Psoas muscle (tissue), 8 donors: ENCODE measurements around the gene DSG2. TPM values are rescaled to one million over a fixed set of nuclear protein-coding genes. Genes with fewer than 3 reads are reported as not detected.
A peak's percentile ranks its signal among the peaks of the same experiment; 100 is the strongest.

Experiments used
- ATAC-seq, 4 donors: fragments of 200-7000 bp; cut with Tn5 transposase; one replicate each; pipeline ENCODE4 v1.9.1; 2020; ENCODE audit warnings: moderate library complexity in 3 of 4, mild to moderate bottlenecking in 2 of 4
- DNase-seq, 2 donors: peaks; one replicate each; pipeline ENCODE4 v3.0.0-alpha.2; 2020
- H3K27ac ChIP-seq: fragments of 200-600 bp; one replicate; pipeline ENCODE4 v1.8.0; 2022
- H3K27me3 ChIP-seq, 3 donors: fragments of 200-600 bp in 1 of 3; one replicate each; pipeline versions ENCODE4 v1.6.1 to v1.8.0; 2013 to 2022; ENCODE audit warnings: low read length in 2 of 3, mild to moderate bottlenecking in 2 of 3, moderate library complexity in 1 of 3; ENCODE audit not compliant: insufficient read depth in 3 of 3
- H3K36me3 ChIP-seq, 2 donors: fragments of 200-600 bp in 1 of 2; one replicate each; pipeline versions ENCODE4 v1.6.1 to v1.8.0; 2013 to 2022; ENCODE audit warnings: low read depth in 1 of 2, mild to moderate bottlenecking in 1 of 2, moderate library complexity in 1 of 2; ENCODE audit not compliant: insufficient read depth in 1 of 2
- H3K4me1 ChIP-seq: fragments of 200-600 bp; one replicate; pipeline ENCODE4 v1.8.0; 2022
- H3K4me3 ChIP-seq: fragments of 200-600 bp; one replicate; pipeline ENCODE4 v1.8.0; 2022; ENCODE audit warnings: mild to moderate bottlenecking
- H3K9me3 ChIP-seq: fragments of 200-600 bp; one replicate; pipeline ENCODE4 v1.8.0; 2022
- WGBS, 3 donors: extraction: QIAGEN DNeasy Blood & Tissue Kit; methylation state at CpG; one replicate each; pipeline versions ENCODE4 v1.1.6 to v1.1.7; 2013; 5-methylcytosine and 5-hydroxymethylcytosine counted together
- intact Hi-C, 2 donors: fragments of 100-400 bp; cut with DNase I; formaldehyde crosslinking; loops; one replicate each; pipeline versions ENCODE4 v1.11.0 to v1.14.2; 2022
- polyA plus RNA-seq, 3 donors: library from polyadenylated mRNA; stranded (reverse); fragments of 200-250 nt; gene quantifications; one replicate each; pipeline ENCODE4 v1.2.3, GENCODE V29; 2013
- total RNA-seq, 4 donors: library from RNA; stranded (reverse); fragmentation: NEBNext Ultra II Directional in 2 of 4; extraction: Animal tissue kit (Norgen Biotek cat#: 25700) in 2 of 4; gene quantifications; one replicate each; pipeline versions ENCODE4 v1.2.1 to v1.2.4, GENCODE V29; 2021 to 2023
- TF ChIP-seq, protein P1 (sequence below): fragments of 200-600 bp; IDR thresholded peaks from one replicate; pipeline ENCODE4 v1.8.0; 2022; ENCODE audit warnings: antibody characterized with exemption
- donor health status: healthy with polysubstance abuse.
- donor health status: DM: no; HTN: no; CAD: no; lungs with moderate emphysema.
- donor health status: Bipolar disorder and iron deficiency.
- donor health status: healthy.
- donor health status: DM: yes; HTN: yes; CAD: no.
- donor health status: DM: no; HTN: no; CAD: no.
- donor health status: DM: no; HTN: no; CAD: no.
- donor health status: DM: yes; HTN: yes; CAD: no.

DSG2 gene
- total and polyA plus RNA-seq, 7 donors = 0.33 to 1.8 (median 0.93) TPM

GRCh38 chr18:31554776-31555175, 56.8 kb downstream of the DSG2 start:
- intact Hi-C loops = loop anchor here (2.0 to 5.0 kb wide), 4 partner anchors 173 to 423 kb away; no protein-coding TSS in a partner anchor
- no peaks in the 10 kb centered on the region for H3K4me1 ChIP-seq
- H3K27me3 ChIP-seq = no peaks in the 10 kb centered on the region
- H3K9me3 ChIP-seq = no peaks in the 10 kb centered on the region
- DNase-seq = no peak
- H3K27ac ChIP-seq = no peak overlapping the region
- no peak for ATAC-seq
- no peak overlapping the region for H3K4me3 ChIP-seq
- no peaks in the 10 kb centered on the region for H3K36me3 ChIP-seq
- 62 to 68% (median 65%) methylated on average over 5 of the region's 5 CpGs for WGBS, 3 donors
- TF ChIP-seq, protein P1, sequence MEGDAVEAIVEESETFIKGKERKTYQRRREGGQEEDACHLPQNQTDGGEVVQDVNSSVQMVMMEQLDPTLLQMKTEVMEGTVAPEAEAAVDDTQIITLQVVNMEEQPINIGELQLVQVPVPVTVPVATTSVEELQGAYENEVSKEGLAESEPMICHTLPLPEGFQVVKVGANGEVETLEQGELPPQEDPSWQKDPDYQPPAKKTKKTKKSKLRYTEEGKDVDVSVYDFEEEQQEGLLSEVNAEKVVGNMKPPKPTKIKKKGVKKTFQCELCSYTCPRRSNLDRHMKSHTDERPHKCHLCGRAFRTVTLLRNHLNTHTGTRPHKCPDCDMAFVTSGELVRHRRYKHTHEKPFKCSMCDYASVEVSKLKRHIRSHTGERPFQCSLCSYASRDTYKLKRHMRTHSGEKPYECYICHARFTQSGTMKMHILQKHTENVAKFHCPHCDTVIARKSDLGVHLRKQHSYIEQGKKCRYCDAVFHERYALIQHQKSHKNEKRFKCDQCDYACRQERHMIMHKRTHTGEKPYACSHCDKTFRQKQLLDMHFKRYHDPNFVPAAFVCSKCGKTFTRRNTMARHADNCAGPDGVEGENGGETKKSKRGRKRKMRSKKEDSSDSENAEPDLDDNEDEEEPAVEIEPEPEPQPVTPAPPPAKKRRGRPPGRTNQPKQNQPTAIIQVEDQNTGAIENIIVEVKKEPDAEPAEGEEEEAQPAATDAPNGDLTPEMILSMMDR = no peak

DNA sequence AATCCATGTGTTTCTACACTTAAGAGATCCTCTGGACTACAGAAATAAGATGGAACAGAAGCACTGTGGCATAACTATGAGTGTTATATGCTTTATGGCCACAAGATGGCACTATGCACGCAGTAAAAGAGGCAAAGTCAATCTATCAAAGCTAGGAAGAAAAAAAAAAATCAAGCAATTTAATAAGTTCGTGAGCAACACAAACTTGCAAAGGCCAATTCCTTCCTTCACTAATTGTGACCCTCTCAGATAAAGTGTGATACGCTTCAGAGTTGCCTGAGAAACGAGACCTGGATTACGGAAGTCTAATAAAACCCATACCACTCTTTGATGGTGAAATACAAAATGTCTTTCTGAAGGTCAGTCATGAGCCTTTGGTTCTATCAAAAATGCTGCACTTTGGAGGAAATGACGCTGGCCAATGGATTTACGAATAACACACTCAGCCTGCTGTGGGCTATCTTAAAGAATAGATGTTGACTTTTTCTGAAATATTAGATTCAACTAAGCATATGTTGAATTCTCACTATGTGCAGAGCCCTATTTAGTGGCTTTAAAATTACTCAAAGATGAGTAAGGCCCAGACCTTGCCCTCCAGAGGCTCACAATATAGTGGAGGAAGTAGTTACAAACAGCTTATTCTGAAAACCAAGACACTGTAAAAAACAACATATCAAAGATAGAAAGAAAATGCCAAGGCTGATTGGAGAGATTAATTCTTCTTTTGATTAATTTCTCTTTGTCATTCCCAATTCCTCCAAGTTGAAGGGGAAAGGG, 58.2 kb downstream of the DSG2 start:
- TF ChIP-seq, protein P1 = peak; percentile 86
- H3K27me3 ChIP-seq = no peaks in the 10 kb centered on the region
- 18 to 22% (median 19%) methylated on average over 7 of the region's 7 CpGs for WGBS, 3 donors
- DNase-seq = no peak
- no peak overlapping the region for H3K4me3 ChIP-seq
- H3K9me3 ChIP-seq = no peaks in the 10 kb centered on the region
- intact Hi-C loops = loop anchor here (1.0 to 5.0 kb wide), 5 partner anchors 166 to 421 kb away; no protein-coding TSS in a partner anchor
- peak; percentile 65 to 88 (median 71) for ATAC-seq
- H3K36me3 ChIP-seq = no peaks in the 10 kb centered on the region
- H3K27ac ChIP-seq = no peak overlapping the region
- H3K4me1 ChIP-seq = no peaks in the 10 kb centered on the region

- ATAC-seq = no peak
- Histone ChIP-seq H3K4me1 (no peaks in the 10 kb centered on the region), H3K27ac (no peak overlapping the region), H3K36me3 (no peaks in the 10 kb centered on the region), H3K27me3 (no peaks in the 10 kb centered on the region), H3K9me3 (no peaks in the 10 kb centered on the region), H3K4me3 (no peak overlapping the region)
- TF ChIP-seq, protein P1 = no peak
- intact Hi-C loops = loop anchor here (2.0 to 5.0 kb wide), 3 partner anchors 170 to 419 kb away; no protein-coding TSS in a partner anchor
- no peak for DNase-seq
- 92 to 99% (median 95%) methylated on average over 3 of the region's 3 CpGs for WGBS, 3 donors
Measured at GRCh38 chr18:31557446-31557845, 59.5 kb downstream of the DSG2 start.

- Histone ChIP-seq H3K36me3 (no peaks in the 10 kb centered on the region), H3K4me3 (no peak overlapping the region), H3K4me1 (no peaks in the 10 kb centered on the region), H3K27me3 (no peaks in the 10 kb centered on the region), H3K27ac (no peak overlapping the region), H3K9me3 (no peaks in the 10 kb centered on the region)
- WGBS, 3 donors = 65 to 80% (median 76%) methylated on average over 9 of the region's 9 CpGs
- TF ChIP-seq, protein P1 = no peak
- intact Hi-C loops = loop anchor here in 1 of 2 donors (5.0 kb wide), 2 partner anchors 169 to 264 kb away; no protein-coding TSS in a partner anchor
- DNase-seq (no peak), ATAC-seq (no peak)
Measured at GRCh38 chr18:31558567-31558966, 60.6 kb downstream of the DSG2 start.
